Fibroblast of skin of scalp (primary cell): Measurements from ENCODE around the gene CECR2.

Experiments
- DNase-seq: peaks from one replicate; pipeline ENCODE4 v3.0.0-alpha.2; 2013

The CECR2 gene

GRCh38 chr22:17576470-17576869 lies 207.2 kb downstream of the CECR2 start:
- peak; percentile 76 for DNase-seq

- peak; percentile 51 for DNase-seq
These were observed 209.0 kb downstream of the CECR2 start for GRCh38 chr22:17578136-17578754.

- no peak for DNase-seq
These were observed 210.3 kb downstream of the CECR2 start for GRCh38 chr22:17579535-17579981.

GRCh38 chr22:17580441-17581031 lies 211.3 kb downstream of the CECR2 start:
- no peak for DNase-seq

- DNase-seq, result no peak
These were observed 211.8 kb downstream of the CECR2 start for GRCh38 chr22:17581056-17581455.

- DNase-seq, result no peak
These were observed 212.4 kb downstream of the CECR2 start for GRCh38 chr22:17581631-17582030.

GRCh38 chr22:17583151-17583550 lies 213.9 kb downstream of the CECR2 start:
- DNase-seq, result no peak

- DNase-seq, result no peak
These were observed 217.7 kb downstream of the CECR2 start for GRCh38 chr22:17586831-17587440.

- no peak for DNase-seq
These were observed 218.4 kb downstream of the CECR2 start for GRCh38 chr22:17587629-17588028.

- DNase-seq, result no peak
These were observed 219.3 kb downstream of the CECR2 start for GRCh38 chr22:17588606-17589005.

- DNase-seq, result no peak
These were observed 220.6 kb downstream of the CECR2 start for GRCh38 chr22:17589810-17590375.

GRCh38 chr22:17590586-17590985 lies 221.3 kb downstream of the CECR2 start:
- no peak for DNase-seq

GRCh38 chr22:17592201-17592600 lies 222.9 kb downstream of the CECR2 start:
- no peak for DNase-seq

- DNase-seq, result no peak
These were observed 227.0 kb downstream of the CECR2 start for GRCh38 chr22:17596226-17596625.

GRCh38 chr22:17597217-17597616 lies 228.0 kb downstream of the CECR2 start:
- no peak for DNase-seq

GRCh38 chr22:17598318-17598717 lies 229.1 kb downstream of the CECR2 start:
- DNase-seq, result no peak

- DNase-seq, result no peak
These were observed 231.8 kb downstream of the CECR2 start for GRCh38 chr22:17601031-17601430.

- DNase-seq, result no peak
These were observed 234.4 kb downstream of the CECR2 start for GRCh38 chr22:17603668-17604067.

- DNase-seq, result peak; percentile 47
These were observed 237.2 kb downstream of the CECR2 start for GRCh38 chr22:17606496-17606895.
